ENCODE measurements around the gene PAFAH2.
"Not testable (repeated sequence)": the region's sequence is repeated elsewhere in the genome, so short reads cannot be mapped to it uniquely, and the experiment has no call there.

- not testable (repeated sequence) for TF ChIP-seq POLR2A (IDR thresholded peaks at IDR 0.05; ENCODE audit: borderline replicate concordance, extremely low read depth, insufficient read depth, insufficient read length); CTCF (IDR thresholded peaks at IDR 0.05 in 2 of 3, conservative IDR thresholded peaks at IDR 0.05 in 1 of 3; ENCODE audit: borderline replicate concordance in 1 of 3, insufficient read depth in 1 of 3, low read depth in 2 of 3, low read length in 2 of 3); TCF7L2 (IDR thresholded peaks at IDR 0.05; ENCODE audit: borderline replicate concordance, extremely low read depth, insufficient read depth, insufficient read length); RAD21 (IDR thresholded peaks at IDR 0.05; ENCODE audit: low read depth); EZH2 (IDR thresholded peaks at IDR 0.05); CEBPB (IDR thresholded peaks at IDR 0.05; ENCODE audit: low read depth); MAX (IDR thresholded peaks at IDR 0.05); ATF3 (IDR thresholded peaks at IDR 0.05); SIN3A (IDR thresholded peaks at IDR 0.05; ENCODE audit: low read depth); ZNF274 (IDR thresholded peaks at IDR 0.05; ENCODE audit: low read depth, low read length); ZBTB33 (IDR thresholded peaks at IDR 0.05; ENCODE audit: extremely low read depth, insufficient replicate concordance, low read length); CBX3 (IDR thresholded peaks at IDR 0.05; ENCODE audit: low read depth); REST (IDR thresholded peaks at IDR 0.05; ENCODE audit: low read depth); ZFX (IDR thresholded peaks at IDR 0.05)
These were observed 65.0 kb downstream of the PAFAH2 start for GRCh38 chr1:25932811-25933400.
